Measurements from ENCODE around the gene SLC25A40. TPM values are rescaled to one million over a fixed set of nuclear protein-coding genes. Genes with fewer than 3 reads are reported as not detected.

The SLC25A40 gene
- total RNA-seq, 4 donors from 2014 or later: 1.4 to 50.8 (median 25.4) TPM

- Histone ChIP-seq H3K4me1 (no peaks in the 10 kb centered on the region), H3K27ac (no peak overlapping the region), H3K9me3 (peaks cover 11 to 16% of the 10 kb centered on the region in 2 donors), H3K36me3 (peaks cover 0 to 19% (median 2%) of the 10 kb centered on the region in 4 donors), H3K4me3 (no peak overlapping the region), H3K27me3 (no peaks in the 10 kb centered on the region)
- TF ChIP-seq POLR2A (IDR thresholded peaks at IDR 0.05) (no peak), EP300 (IDR thresholded peaks at IDR 0.05; ENCODE audit: low read depth) (no peak), CTCF (IDR thresholded peaks at IDR 0.05) (no peak), POLR2AphosphoS5 (IDR thresholded peaks at IDR 0.05) (no peak)
- DNase-seq: no peak
- WGBS, 2 donors (ENCODE audit: low coverage in 1 of 2): 97 to 100% methylated on average over 2 of the region's 2 CpGs
- intact Hi-C loops (cut with DNase I; ENCODE audit: low total_unique reads) (no loop called here), in situ Hi-C loops (cut with MboI; ENCODE audit: low pct_ligation_motif_present in 1 of 4, low pct_unique_long_range_greater_than_20kb in 1 of 4, low sequenced_read_pairs in 3 of 4) (no loop called here)
These were observed 10.1 kb downstream of the SLC25A40 start for GRCh38 chr7:87866089-87866488.

- Histone ChIP-seq H3K4me1 (no peaks in the 10 kb centered on the region), H3K9me3 (no peaks in the 10 kb centered on the region), H3K27me3 (no peaks in the 10 kb centered on the region), H3K4me3 (no peak overlapping the region), H3K36me3 (peaks cover 0 to 32% (median 16%) of the 10 kb centered on the region in 4 donors), H3K27ac (no peak overlapping the region)
- in situ Hi-C loops (cut with MboI; ENCODE audit: low pct_ligation_motif_present in 1 of 4, low pct_unique_long_range_greater_than_20kb in 1 of 4, low sequenced_read_pairs in 3 of 4): no loop called here
- no peak for DNase-seq
- TF ChIP-seq POLR2A (IDR thresholded peaks at IDR 0.05): no peak
- no peak for TF ChIP-seq EP300 (IDR thresholded peaks at IDR 0.05; ENCODE audit: low read depth)
- TF ChIP-seq CTCF (IDR thresholded peaks at IDR 0.05): no peak
- TF ChIP-seq POLR2AphosphoS5 (IDR thresholded peaks at IDR 0.05): no peak
- intact Hi-C loops (cut with DNase I; ENCODE audit: low total_unique reads): no loop called here
- WGBS, 2 donors (ENCODE audit: low coverage in 1 of 2): 92 to 95% methylated on average over 3 of the region's 3 CpGs
These were observed 17.6 kb downstream of the SLC25A40 start for GRCh38 chr7:87858417-87859100.

- WGBS, 2 donors (ENCODE audit: low coverage in 1 of 2): 85 to 91% methylated on average over 1 of the region's 1 CpG
- in situ Hi-C loops (cut with MboI; ENCODE audit: low pct_ligation_motif_present in 1 of 4, low pct_unique_long_range_greater_than_20kb in 1 of 4, low sequenced_read_pairs in 3 of 4): no loop called here
- intact Hi-C loops (cut with DNase I; ENCODE audit: low total_unique reads): no loop called here
These were observed 22.8 kb downstream of the SLC25A40 start for GRCh38 chr7:87853237-87853864.

More at GRCh38 chr7:87853237-87853864, 22.8 kb downstream of the SLC25A40 start:
- no peak overlapping the region for H3K4me3 ChIP-seq
- no peaks in the 10 kb centered on the region for H3K27me3 ChIP-seq
- H3K4me1 ChIP-seq: no peaks in the 10 kb centered on the region
- DNase-seq: no peak
- peaks cover 0 to 24% (median 9%) of the 10 kb centered on the region in 4 donors for H3K36me3 ChIP-seq
- H3K9me3 ChIP-seq: no peaks in the 10 kb centered on the region
- no peak for TF ChIP-seq POLR2AphosphoS5 (IDR thresholded peaks at IDR 0.05)
- TF ChIP-seq POLR2A (IDR thresholded peaks at IDR 0.05): no peak
- TF ChIP-seq CTCF (IDR thresholded peaks at IDR 0.05): no peak
- TF ChIP-seq EP300 (IDR thresholded peaks at IDR 0.05; ENCODE audit: low read depth): no peak
- no peak overlapping the region for H3K27ac ChIP-seq
